ENCODE data around the gene TNRC6C.

DNA sequence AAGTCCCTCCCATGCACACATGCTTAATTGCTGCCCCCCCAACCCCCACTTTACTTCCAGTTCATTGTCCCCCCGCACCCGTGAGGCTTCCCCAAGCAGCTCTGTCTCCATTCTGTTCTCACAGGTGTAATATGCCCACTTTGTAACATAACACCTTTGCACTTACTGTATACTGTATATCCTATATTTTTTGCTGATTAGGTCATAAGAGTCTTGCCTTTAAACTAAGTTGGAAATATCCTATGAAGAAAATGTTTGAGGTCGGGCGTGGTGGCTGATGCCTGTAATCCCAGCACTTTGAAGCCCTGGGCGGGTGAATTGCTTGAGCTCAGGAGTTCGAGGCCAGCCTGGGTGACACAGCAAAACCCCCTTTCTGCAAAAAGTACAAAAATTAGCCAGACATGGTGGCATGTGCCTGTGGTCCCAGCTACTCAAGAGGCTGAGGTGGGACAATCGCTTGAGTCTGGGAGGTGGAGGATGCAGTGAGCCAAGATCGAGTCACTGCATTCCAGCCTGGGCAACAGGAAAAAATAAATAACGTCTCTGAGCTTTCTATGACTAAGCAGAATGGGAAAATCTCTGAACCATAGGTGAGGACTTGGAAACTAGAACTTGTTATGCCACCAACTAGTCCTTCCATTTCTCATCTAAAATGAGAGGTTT lies 76.1 kb downstream of the TNRC6C start:
- TF ChIP-seq, protein P1, sequence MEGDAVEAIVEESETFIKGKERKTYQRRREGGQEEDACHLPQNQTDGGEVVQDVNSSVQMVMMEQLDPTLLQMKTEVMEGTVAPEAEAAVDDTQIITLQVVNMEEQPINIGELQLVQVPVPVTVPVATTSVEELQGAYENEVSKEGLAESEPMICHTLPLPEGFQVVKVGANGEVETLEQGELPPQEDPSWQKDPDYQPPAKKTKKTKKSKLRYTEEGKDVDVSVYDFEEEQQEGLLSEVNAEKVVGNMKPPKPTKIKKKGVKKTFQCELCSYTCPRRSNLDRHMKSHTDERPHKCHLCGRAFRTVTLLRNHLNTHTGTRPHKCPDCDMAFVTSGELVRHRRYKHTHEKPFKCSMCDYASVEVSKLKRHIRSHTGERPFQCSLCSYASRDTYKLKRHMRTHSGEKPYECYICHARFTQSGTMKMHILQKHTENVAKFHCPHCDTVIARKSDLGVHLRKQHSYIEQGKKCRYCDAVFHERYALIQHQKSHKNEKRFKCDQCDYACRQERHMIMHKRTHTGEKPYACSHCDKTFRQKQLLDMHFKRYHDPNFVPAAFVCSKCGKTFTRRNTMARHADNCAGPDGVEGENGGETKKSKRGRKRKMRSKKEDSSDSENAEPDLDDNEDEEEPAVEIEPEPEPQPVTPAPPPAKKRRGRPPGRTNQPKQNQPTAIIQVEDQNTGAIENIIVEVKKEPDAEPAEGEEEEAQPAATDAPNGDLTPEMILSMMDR (optimal IDR thresholded peaks at IDR 0.05 in 1 of 3, IDR thresholded peaks at IDR 0.05 in 1 of 3, conservative IDR thresholded peaks at IDR 0.05 in 1 of 3; ENCODE audit: extremely low read depth in 1 of 3, insufficient read depth in 2 of 3, low read length in 3 of 3), result no peak
- no peak for TF ChIP-seq EZH2 (IDR thresholded peaks at IDR 0.05; ENCODE audit: low read length)

All from keratinocyte (primary cell).